GM12874 (cell line): ENCODE measurements around the gene EXPH5.

ENCODE experiments used
- TF ChIP-seq, protein P1 (sequence below): IDR thresholded peaks from 2 replicates; pipeline ENCODE4 v1.5.1; 2011; ENCODE audit warnings: low read depth, mild to moderate bottlenecking, control low read depth, low read length, moderate library complexity; ENCODE audit not compliant: insufficient read depth

The EXPH5 gene

DNA sequence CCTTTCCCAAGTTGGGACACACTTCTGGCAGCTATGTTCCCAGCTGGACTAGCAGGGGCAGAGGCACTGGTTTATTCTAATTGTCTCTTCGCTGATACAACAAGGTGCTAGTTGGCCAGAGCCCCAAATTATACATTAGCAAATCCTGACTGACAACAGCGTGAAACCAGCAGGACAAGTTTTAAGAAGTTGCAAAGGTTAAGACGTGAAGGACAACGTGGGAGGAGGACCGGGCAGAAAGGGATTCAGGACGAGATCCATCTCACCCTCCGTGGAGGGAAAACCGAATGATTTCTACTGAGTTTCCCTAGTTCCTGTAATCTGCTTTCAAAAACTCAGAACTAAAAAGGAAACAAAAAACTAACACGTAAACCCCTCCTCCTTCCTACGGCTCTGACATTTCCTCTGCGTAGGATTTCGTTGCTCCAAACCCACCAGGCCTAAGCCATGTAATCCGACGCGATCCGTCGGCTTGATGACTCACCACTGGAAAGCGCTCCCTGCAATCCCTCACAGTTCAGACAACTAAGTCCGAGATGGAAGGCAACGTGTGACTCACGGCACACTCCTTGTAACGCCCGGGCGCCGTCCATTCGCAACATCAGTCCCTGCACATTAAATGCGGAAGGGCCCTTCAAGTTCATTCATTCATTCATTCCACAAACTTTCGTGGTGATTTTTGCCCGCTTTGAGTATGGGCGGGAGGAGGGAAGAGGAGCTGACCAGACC, 96.1 kb downstream of the EXPH5 start:
- TF ChIP-seq, protein P1, sequence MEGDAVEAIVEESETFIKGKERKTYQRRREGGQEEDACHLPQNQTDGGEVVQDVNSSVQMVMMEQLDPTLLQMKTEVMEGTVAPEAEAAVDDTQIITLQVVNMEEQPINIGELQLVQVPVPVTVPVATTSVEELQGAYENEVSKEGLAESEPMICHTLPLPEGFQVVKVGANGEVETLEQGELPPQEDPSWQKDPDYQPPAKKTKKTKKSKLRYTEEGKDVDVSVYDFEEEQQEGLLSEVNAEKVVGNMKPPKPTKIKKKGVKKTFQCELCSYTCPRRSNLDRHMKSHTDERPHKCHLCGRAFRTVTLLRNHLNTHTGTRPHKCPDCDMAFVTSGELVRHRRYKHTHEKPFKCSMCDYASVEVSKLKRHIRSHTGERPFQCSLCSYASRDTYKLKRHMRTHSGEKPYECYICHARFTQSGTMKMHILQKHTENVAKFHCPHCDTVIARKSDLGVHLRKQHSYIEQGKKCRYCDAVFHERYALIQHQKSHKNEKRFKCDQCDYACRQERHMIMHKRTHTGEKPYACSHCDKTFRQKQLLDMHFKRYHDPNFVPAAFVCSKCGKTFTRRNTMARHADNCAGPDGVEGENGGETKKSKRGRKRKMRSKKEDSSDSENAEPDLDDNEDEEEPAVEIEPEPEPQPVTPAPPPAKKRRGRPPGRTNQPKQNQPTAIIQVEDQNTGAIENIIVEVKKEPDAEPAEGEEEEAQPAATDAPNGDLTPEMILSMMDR: no peak

DNA sequence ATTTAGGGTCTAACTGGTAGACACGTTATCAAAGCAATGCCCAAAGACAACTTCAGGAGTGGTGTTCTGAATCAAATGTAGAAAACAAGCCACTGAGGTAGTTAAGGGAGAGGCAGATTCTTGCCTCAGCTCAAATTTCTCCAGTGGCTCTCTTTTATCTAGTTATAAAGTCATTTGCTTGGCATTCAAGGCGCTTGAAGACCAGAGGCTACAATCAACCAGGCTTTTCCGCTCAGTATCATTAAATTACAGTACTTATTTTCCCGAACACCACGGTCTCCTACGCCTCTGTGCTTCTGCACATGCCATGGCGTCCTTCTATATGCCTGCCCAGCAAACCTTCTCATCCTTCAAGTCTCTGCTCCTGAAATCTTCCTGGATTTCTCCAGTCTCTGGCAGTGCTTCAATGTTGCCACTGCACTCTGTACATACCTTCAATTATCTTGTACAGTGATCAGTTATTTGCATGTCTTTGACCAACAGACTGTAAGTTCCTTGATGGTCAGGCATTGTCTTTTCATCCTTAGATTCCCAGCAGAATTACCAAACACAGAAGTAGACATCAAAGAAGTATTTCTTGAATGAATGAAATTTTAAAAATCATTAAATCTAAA, 96.8 kb downstream of the EXPH5 start:
- TF ChIP-seq, protein P1: no peak

DNA sequence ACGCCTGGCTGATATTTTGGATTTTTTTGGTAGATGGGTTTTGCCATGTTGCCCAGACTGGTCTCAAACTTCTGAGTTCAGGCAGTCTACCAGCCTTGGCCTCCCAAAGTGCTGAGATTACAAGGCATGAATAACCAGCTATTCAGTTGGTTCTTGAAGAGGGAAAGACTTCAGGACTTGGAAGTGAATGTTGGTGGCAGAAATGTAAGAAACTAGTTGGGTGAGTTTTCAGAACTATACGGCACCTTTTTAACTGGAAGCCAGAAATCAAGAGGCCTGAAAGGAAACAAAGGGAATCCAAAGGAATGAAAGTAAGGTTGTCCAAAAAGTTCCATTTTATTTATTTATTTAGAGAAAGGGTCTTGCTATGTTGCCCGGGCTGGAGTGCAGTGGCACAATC, 98.2 kb downstream of the EXPH5 start:
- TF ChIP-seq, protein P1: no peak

DNA sequence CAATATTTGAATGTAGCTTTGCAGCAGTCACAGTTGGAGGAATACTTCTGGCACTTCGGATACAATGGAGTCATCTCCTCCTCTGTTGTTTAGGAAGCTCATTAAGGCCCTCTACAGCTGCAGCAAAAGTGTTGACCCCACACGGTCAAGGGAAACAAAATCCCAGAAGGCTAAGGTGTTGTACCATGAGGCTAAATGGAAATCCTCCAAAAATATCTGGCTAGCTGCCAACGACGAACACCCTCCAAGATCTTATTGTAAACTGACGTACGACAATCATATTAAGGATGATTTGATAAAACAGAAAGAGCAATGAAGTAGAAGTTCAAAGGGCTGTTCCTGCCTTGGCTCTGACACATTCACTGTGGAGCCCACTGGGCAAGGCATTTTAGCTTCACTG, 99.4 kb downstream of the EXPH5 start:
- TF ChIP-seq, protein P1: no peak

DNA sequence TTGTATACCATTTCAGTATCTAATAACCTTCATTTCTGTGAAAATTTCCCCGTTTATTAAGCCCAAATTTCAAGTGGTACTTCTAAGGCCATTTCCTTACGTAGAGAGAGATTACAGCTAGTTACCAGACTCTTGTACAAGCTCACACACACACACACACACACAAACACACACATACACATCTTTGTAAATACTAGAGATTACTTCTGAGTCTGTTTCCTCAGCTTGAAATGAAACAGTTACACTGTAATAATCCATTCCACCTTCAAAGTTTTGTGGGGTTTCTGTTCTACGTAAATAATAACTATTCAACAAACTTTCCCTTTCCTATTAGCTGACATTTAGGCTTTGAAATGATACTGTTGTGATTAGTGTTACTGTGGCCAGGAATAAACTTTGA, 101.6 kb downstream of the EXPH5 start:
- TF ChIP-seq, protein P1: no peak

DNA sequence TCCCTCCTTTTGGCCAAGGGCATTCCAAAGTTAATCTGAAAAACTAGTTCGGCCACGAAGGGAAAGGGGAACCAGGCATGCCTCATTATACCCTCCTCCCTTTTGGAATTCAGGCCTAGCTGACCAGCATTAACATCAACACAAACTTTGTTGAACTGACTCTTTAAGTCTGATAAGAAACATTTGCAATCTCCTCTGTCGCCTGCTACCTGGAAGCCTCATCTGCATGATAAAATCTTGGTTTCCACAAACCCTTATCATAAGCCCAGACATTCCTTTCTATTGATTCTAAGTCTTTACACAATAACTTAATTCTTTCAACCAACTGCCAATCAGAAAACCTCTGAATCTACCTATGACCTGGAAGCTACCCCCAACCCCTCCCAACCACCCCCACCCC, 106.7 kb downstream of the EXPH5 start:
- TF ChIP-seq, protein P1: no peak

DNA sequence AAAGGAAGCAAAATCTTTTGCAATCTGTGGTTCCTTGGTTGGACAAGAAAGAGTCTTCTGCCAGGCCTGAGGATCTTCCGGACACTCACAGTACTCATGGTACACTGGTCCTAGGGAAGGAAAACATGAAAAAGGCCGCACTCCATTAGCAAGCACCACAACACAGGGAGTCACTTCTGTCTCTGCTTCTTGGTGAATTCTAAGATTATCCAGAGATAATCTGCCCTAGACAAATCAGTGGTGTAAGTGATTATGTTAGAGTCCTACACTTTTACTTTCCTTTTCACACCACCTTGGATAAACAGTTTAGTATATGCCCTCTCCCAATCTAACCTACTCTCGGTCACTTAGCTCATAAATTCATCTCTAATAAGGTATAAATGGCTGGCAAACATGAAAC, 107.2 kb downstream of the EXPH5 start:
- TF ChIP-seq, protein P1: no peak
